PC-3 (cell line): Measurements from ENCODE around the gene ANKRD11. TPM values are rescaled to one million over a fixed set of nuclear protein-coding genes. Genes with fewer than 3 reads are reported as not detected.
A peak's percentile ranks its signal among the peaks of the same experiment; 100 is the strongest.

Source experiments
- ATAC-seq: fragments of 200-7000 bp; cut with Tn5 transposase; 2 replicates; pipeline ENCODE4 v1.9.1; 2020; ENCODE audit warnings: mild to moderate bottlenecking, moderate library complexity
- BruUV-seq: library from RNA; stranded (reverse); fragments of 400-500 nt; replicated peaks from 2 replicates; lab custom pipeline; 2021; lab: Mats Ljungman, UMichigan
- CTCF ChIA-PET: fragments of 300-600 bp; sonication (Branson Sonifier 250); formaldehyde crosslinking; loops from one replicate; lab custom pipeline; 2022; ENCODE audit warnings: antibody characterized with exemption; lab: Charles Lee
- POLR2A ChIA-PET: fragments of 300-600 bp; sonication (Branson Sonifier 250); formaldehyde crosslinking; loops from one replicate; lab custom pipeline; 2022; ENCODE audit warnings: antibody characterized with exemption; ENCODE audit not compliant: unreplicated experiment; lab: Charles Lee
- DNase-seq: peaks from one replicate; pipeline ENCODE4 v3.0.0-alpha.2; 2015
- H2AFZ ChIP-seq: fragments of 300-600 bp; sonication (generic); 2 replicates; pipeline ENCODE4 v1.6.0; 2016; ENCODE audit warnings: antibody characterized with exemption, low read length
- H3F3A ChIP-seq: fragments of 300-600 bp; sonication (generic); one replicate; pipeline ENCODE4 v1.6.0; 2017; ENCODE audit warnings: antibody characterized with exemption, low read length, control low read depth, mild to moderate bottlenecking; ENCODE audit not compliant: unreplicated experiment
- H3K27ac ChIP-seq: fragments of 300-600 bp; sonication (generic); 2 replicates; pipeline ENCODE4 v1.5.1; 2016; ENCODE audit warnings: mild to moderate bottlenecking, low read length
- H3K27me3 ChIP-seq: fragments of 300-600 bp; sonication (generic); 2 replicates; pipeline ENCODE4 v1.6.1; 2016; ENCODE audit warnings: low read length, mixed read lengths
- H3K36me3 ChIP-seq: fragments of 300-600 bp; sonication (generic); 2 replicates; pipeline ENCODE4 v1.6.1; 2016; ENCODE audit warnings: low read depth, mixed run types, low read length, mixed read lengths
- H3K4me1 ChIP-seq: fragments of 300-600 bp; sonication (generic); 2 replicates; pipeline ENCODE4 v1.5.1; 2016; ENCODE audit warnings: low read length; ENCODE audit not compliant: insufficient read depth
- H3K4me2 ChIP-seq: fragments of 300-600 bp; sonication (generic); 2 replicates; pipeline ENCODE4 v1.6.0; 2016; ENCODE audit warnings: low read length
- H3K4me3 ChIP-seq: fragments of 300-600 bp; sonication (generic); 2 replicates; pipeline ENCODE4 v1.5.1; 2016; ENCODE audit warnings: mild to moderate bottlenecking, low read length, mixed read lengths
- H3K79me2 ChIP-seq: fragments of 300-600 bp; sonication (generic); 2 replicates; pipeline ENCODE4 v1.6.1; 2017; ENCODE audit warnings: low read length, mixed read lengths
- H3K9ac ChIP-seq: fragments of 300-600 bp; sonication (generic); 2 replicates; pipeline ENCODE4 v1.6.0; 2016; ENCODE audit warnings: mild to moderate bottlenecking, low read length
- H3K9me2 ChIP-seq: fragments of 300-600 bp; sonication (generic); replicated peaks from 2 replicates; pipeline ENCODE4 v1.6.1; 2016; ENCODE audit warnings: mixed run types, low read length, mixed read lengths
- H3K9me3 ChIP-seq: fragments of 300-600 bp; sonication (generic); 2 replicates; pipeline ENCODE4 v1.6.1; 2016; ENCODE audit warnings: low read length, mixed read lengths
- H4K20me1 ChIP-seq: fragments of 300-600 bp; sonication (generic); 2 replicates; pipeline ENCODE4 v1.6.1; 2016; ENCODE audit warnings: low read length, mixed read lengths
- CTCF ChIP-seq: fragments of 300-600 bp; sonication (generic); conservative IDR thresholded peaks from 2 replicates; pipeline ENCODE4 v1.5.1; 2017; ENCODE audit warnings: antibody characterized with exemption, low read depth, mild to moderate bottlenecking, low read length
- EZH2 ChIP-seq: fragments of 300-600 bp; sonication (generic); IDR thresholded peaks from one replicate; pipeline ENCODE4 v1.6.1; 2017; ENCODE audit warnings: antibody characterized with exemption, mild to moderate bottlenecking, low read length; ENCODE audit not compliant: unreplicated experiment
- EZH2phosphoT487 ChIP-seq: fragments of 300-600 bp; sonication (generic); IDR thresholded peaks from 2 replicates; pipeline ENCODE4 v1.6.1; 2018; ENCODE audit warnings: mild to moderate bottlenecking, antibody characterized with exemption, low read length, borderline replicate concordance
- intact Hi-C: fragments of 100-400 bp; cut with micrococcal nuclease; formaldehyde crosslinking; loops from 2 replicates; pipeline ENCODE4 v1.9.0; 2023
- total RNA-seq: library from RNA; depleted of rRNA; stranded (reverse); fragments of >200 nt; gene quantifications from 2 replicates; pipeline ENCODE4 v1.2.3, GENCODE V29; 2014

ANKRD11 gene
- total RNA-seq, 1 experiment from 2014 or later = 65.0 TPM

GRCh38 chr16:89478576-89479221 lies 11.7 kb downstream of the ANKRD11 start:
- DNase-seq (peak; percentile 60), ATAC-seq (peak; percentile 64)
- H3K79me2 ChIP-seq = peaks cover 100% of the 10 kb centered on the region
- H3K4me2 ChIP-seq = peak overlapping the region; percentile 50
- H3K36me3 ChIP-seq = peaks cover 4% of the 10 kb centered on the region; the same call in 1 of the 2 replicates
- H3K9me2 ChIP-seq = no peaks in the 10 kb centered on the region
- peaks cover 80% of the 10 kb centered on the region for H4K20me1 ChIP-seq
- POLR2A ChIA-PET = no interaction called here
- H3K27ac ChIP-seq = peak overlapping the region; percentile 45
- H3K27me3 ChIP-seq = no peaks in the 10 kb centered on the region
- peaks cover 41% of the 10 kb centered on the region for H3K4me1 ChIP-seq
- intact Hi-C loops = no loop called here
- H3K9me3 ChIP-seq = no peaks in the 10 kb centered on the region
- no peak overlapping the region for H2AFZ ChIP-seq
- CTCF ChIA-PET = interaction anchor here (0.6 kb wide), 1 partner anchor 153 kb away, joined by 3 read pairs; no protein-coding TSS in a partner anchor
- no peak overlapping the region for H3K4me3 ChIP-seq
- H3F3A ChIP-seq = no peaks in the 10 kb centered on the region
- no peak overlapping the region for H3K9ac ChIP-seq
- TF ChIP-seq EZH2 = no peak
- TF ChIP-seq CTCF = no peak
- no peak for TF ChIP-seq EZH2phosphoT487
- no TSS peak for BruUV-seq

GRCh38 chr16:89476811-89477261 lies 13.5 kb downstream of the ANKRD11 start:
- Histone ChIP-seq H3K9ac (no peak overlapping the region), H3K36me3 (no peaks in the 10 kb centered on the region), H3F3A (no peaks in the 10 kb centered on the region), H2AFZ (no peak overlapping the region), H3K9me3 (no peaks in the 10 kb centered on the region), H4K20me1 (peaks cover 84% of the 10 kb centered on the region), H3K9me2 (no peaks in the 10 kb centered on the region), H3K4me2 (peak overlapping the region; percentile 59), H3K27me3 (no peaks in the 10 kb centered on the region), H3K79me2 (peaks cover 100% of the 10 kb centered on the region), H3K4me1 (peaks cover 60% of the 10 kb centered on the region), H3K27ac (peak overlapping the region; percentile 77), H3K4me3 (no peak overlapping the region)
- POLR2A ChIA-PET = no interaction called here
- DNase-seq (no peak), ATAC-seq (no peak)
- CTCF ChIA-PET = no interaction called here
- BruUV-seq = no TSS peak
- TF ChIP-seq CTCF (no peak), EZH2phosphoT487 (no peak), EZH2 (no peak)
- intact Hi-C loops = no loop called here

- CTCF ChIA-PET = no interaction called here
- Histone ChIP-seq H3K36me3 (no peaks in the 10 kb centered on the region), H3K9me2 (no peaks in the 10 kb centered on the region), H4K20me1 (peaks cover 84% of the 10 kb centered on the region), H2AFZ (no peak overlapping the region), H3K9ac (no peak overlapping the region), H3K4me2 (peak overlapping the region; percentile 69), H3K27me3 (no peaks in the 10 kb centered on the region), H3K4me1 (peaks cover 64% of the 10 kb centered on the region), H3F3A (no peaks in the 10 kb centered on the region), H3K4me3 (no peak overlapping the region), H3K27ac (peak overlapping the region; percentile 77), H3K9me3 (no peaks in the 10 kb centered on the region), H3K79me2 (peaks cover 100% of the 10 kb centered on the region)
- BruUV-seq = no TSS peak
- DNase-seq = peak; percentile 71
- intact Hi-C loops = no loop called here
- POLR2A ChIA-PET = no interaction called here
- no peak for ATAC-seq
- TF ChIP-seq EZH2 (no peak), EZH2phosphoT487 (no peak), CTCF (no peak)
Measured at GRCh38 chr16:89476379-89476778, 14.0 kb downstream of the ANKRD11 start.
